B cell (primary cell): ENCODE data around the gene MED15.

Source experiments
- EZH2 ChIP-seq: IDR thresholded peaks from 2 replicates; pipeline ENCODE4 v1.6.1; 2012; ENCODE audit warnings: borderline replicate concordance, low read depth, mild to moderate bottlenecking, moderate library complexity, low read length; ENCODE audit not compliant: insufficient read depth, poor library complexity, severe bottlenecking
- TF ChIP-seq, protein P1 (sequence below): fragments of 200-600 bp; IDR thresholded peaks from one replicate; pipeline ENCODE4 v1.8.0; 2022; ENCODE audit warnings: antibody characterized with exemption, mild to moderate bottlenecking

DNA sequence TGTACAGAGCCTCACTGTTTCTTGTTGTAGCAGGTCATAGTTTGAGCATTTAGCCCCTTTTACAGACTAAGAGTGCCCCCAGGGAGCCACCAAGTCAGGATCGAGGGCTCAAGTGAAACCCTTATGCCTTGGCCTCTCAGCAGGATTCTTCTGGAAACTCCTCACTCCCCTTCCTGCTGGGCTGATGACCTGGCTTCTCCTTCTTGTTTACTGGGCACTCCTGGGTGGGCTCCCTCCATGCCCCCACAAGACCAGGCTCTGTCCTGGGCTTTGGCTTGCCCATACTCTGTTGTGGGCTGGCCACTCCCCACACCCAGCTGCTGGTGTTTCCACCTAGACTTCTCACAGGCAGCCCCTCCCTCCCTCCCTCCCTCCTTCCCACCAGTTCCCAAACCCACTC lies 69.6 kb downstream of the MED15 start:
- TF ChIP-seq, protein P1, sequence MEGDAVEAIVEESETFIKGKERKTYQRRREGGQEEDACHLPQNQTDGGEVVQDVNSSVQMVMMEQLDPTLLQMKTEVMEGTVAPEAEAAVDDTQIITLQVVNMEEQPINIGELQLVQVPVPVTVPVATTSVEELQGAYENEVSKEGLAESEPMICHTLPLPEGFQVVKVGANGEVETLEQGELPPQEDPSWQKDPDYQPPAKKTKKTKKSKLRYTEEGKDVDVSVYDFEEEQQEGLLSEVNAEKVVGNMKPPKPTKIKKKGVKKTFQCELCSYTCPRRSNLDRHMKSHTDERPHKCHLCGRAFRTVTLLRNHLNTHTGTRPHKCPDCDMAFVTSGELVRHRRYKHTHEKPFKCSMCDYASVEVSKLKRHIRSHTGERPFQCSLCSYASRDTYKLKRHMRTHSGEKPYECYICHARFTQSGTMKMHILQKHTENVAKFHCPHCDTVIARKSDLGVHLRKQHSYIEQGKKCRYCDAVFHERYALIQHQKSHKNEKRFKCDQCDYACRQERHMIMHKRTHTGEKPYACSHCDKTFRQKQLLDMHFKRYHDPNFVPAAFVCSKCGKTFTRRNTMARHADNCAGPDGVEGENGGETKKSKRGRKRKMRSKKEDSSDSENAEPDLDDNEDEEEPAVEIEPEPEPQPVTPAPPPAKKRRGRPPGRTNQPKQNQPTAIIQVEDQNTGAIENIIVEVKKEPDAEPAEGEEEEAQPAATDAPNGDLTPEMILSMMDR = no peak
- no peak for TF ChIP-seq EZH2
